Activated CD4-positive, alpha-beta memory T cell treated with anti-CD3 and anti-CD28 coated beads, Interleukin-2, amount 10 ng/mL, durations not matched to agents 7 days and 5 days (primary cell): ENCODE data around the gene AK9. TPM values are rescaled to one million over a fixed set of nuclear protein-coding genes. Genes with fewer than 3 reads are reported as not detected.
"Not testable (repeated sequence)": the region's sequence is repeated elsewhere in the genome, so short reads cannot be mapped to it uniquely, and the experiment has no call there.

Experiments
- CTCF ChIA-PET: fragments of 350-600 bp; sonication (Branson Sonifier 250); formaldehyde crosslinking; loops from one replicate; lab custom pipeline; 2021; ENCODE audit warnings: antibody characterized with exemption, inconsistent platforms; lab: Charles Lee
- POLR2A ChIA-PET: fragments of 350-600 bp; sonication (Branson Sonifier 250); formaldehyde crosslinking; loops from one replicate; lab custom pipeline; 2021; ENCODE audit warnings: antibody characterized with exemption; lab: Charles Lee
- DNase-seq: peaks from one replicate; pipeline ENCODE4 v3.0.0-alpha.2; 2020
- H3K27ac Mint-ChIP-seq: one replicate; pipeline ENCODE4 v1.8.0; 2021; ENCODE audit warnings: mild to moderate bottlenecking, mixed read lengths
- H3K27me3 Mint-ChIP-seq: one replicate; pipeline ENCODE4 v1.8.0; 2021; ENCODE audit warnings: mixed read lengths
- H3K36me3 Mint-ChIP-seq: one replicate; pipeline ENCODE4 v1.8.0; 2021; ENCODE audit warnings: low read depth, mixed read lengths
- H3K4me1 Mint-ChIP-seq: one replicate; pipeline ENCODE4 v1.8.0; 2021; ENCODE audit warnings: mixed read lengths
- H3K4me3 Mint-ChIP-seq: one replicate; pipeline ENCODE4 v1.8.0; 2021; ENCODE audit warnings: mild to moderate bottlenecking, mixed read lengths
- H3K9me3 Mint-ChIP-seq: one replicate; pipeline ENCODE4 v1.8.0; 2021; ENCODE audit warnings: mixed read lengths
- total RNA-seq, 2 experiments: library from RNA; stranded (reverse); gene quantifications; one replicate each; pipeline ENCODE4 v1.2.3, GENCODE V29; 2021

Gene AK9
- total RNA-seq = 1 to 10 TPM; 4.9 to 5.5 TPM

GRCh38 chr6:109690737-109691621 lies at the start of gene AK9, which contains the start of gene FIG4:
AK9 (minus strand) TSS chr6:109691202; CDS start chr6:109675745, 15,457 bp downstream.
FIG4 (plus strand) TSS chr6:109691296; CDS start chr6:109691436, 140 bp downstream.
- Mint-ChIP-seq H3K27me3 (peaks cover 7% of the 10 kb centered on the region), H3K4me3 (peak within 1 kb of the TSS; percentile 83), H3K4me1 (peaks cover 23% of the 10 kb centered on the region), H3K36me3 (peaks cover 4% of the 10 kb centered on the region), H3K27ac (peak within 1 kb of the TSS; percentile 72), H3K9me3 (no peaks in the 10 kb centered on the region)
- peak; percentile 92 for DNase-seq
- ChIA-PET POLR2A (interaction anchor here (0.8 to 2.0 kb wide), 6 partner anchors 10 to 1124 kb away, joined by 3 to 6 read pairs (median 4); partner anchors contain the start of genes CDK19 and MICAL1), CTCF (interaction anchor here (0.8 to 2.1 kb wide), 8 partner anchors 10 to 699 kb away, joined by 3 to 15 read pairs (median 4); partner anchors contain the start of gene CD164)

DNA sequence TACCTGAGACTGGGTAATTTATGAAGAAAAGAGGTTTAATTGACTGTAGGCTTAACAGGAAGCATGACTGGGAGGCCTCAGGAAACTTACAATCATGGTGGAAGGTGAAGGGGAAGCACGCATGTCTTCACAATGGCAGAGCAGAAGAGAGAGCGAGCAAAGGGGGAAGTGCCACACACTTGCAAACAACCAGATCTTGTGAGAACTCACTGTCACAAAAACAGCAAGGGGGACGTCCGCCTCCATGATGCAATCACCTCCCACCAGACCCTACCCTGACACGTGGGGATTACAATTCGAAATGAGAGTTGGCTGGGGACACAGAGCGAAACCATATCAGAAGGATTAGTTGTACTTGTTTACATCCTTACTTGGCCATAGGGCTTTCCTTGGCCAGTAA lies 49.8 kb upstream of the AK9 start:
- CTCF ChIA-PET = no interaction called here
- no peaks in the 10 kb centered on the region for H3K9me3 Mint-ChIP-seq
- no peak overlapping the region for H3K4me3 Mint-ChIP-seq
- peaks cover 13% of the 10 kb centered on the region for H3K36me3 Mint-ChIP-seq
- DNase-seq = no peak
- H3K4me1 Mint-ChIP-seq = no peaks in the 10 kb centered on the region
- no peaks in the 10 kb centered on the region for H3K27me3 Mint-ChIP-seq
- H3K27ac Mint-ChIP-seq = no peak overlapping the region
- POLR2A ChIA-PET = no interaction called here

DNA sequence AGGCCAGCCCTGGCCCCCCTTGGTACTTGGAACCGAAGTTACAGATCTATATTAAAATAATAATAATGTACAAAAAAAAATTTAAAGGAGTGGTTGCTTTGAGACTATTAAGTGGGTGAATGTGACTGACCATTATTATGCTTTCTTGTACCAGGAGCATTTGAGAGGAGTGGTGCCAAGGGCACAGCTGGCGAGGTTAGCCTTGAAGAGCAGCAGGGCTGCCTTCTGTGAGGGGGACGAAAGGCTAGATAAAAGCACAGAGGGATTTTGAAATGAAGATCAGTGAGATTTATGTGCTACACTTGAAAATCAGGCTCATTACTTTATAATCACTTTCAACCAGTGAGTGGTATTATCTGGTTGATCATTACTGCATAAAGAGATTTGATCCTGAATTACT lies 48.7 kb upstream of the AK9 start:
- H3K27me3 Mint-ChIP-seq = no peaks in the 10 kb centered on the region
- ChIA-PET POLR2A (no interaction called here), CTCF (no interaction called here)

GRCh38 chr6:109738667-109739066 lies 47.7 kb upstream of the AK9 start:
- H3K4me3 Mint-ChIP-seq = no peak overlapping the region
- ChIA-PET CTCF (no interaction called here), POLR2A (no interaction called here)
- no peak for DNase-seq
- no peaks in the 10 kb centered on the region for H3K9me3 Mint-ChIP-seq
- H3K4me1 Mint-ChIP-seq = no peaks in the 10 kb centered on the region
- H3K27me3 Mint-ChIP-seq = no peaks in the 10 kb centered on the region
- peaks cover 6% of the 10 kb centered on the region for H3K36me3 Mint-ChIP-seq
- no peak overlapping the region for H3K27ac Mint-ChIP-seq

More for the DNA sequence above, 48.7 kb upstream of the AK9 start:
- Mint-ChIP-seq H3K9me3 (no peaks in the 10 kb centered on the region), H3K4me1 (no peaks in the 10 kb centered on the region), H3K36me3 (peaks cover 12% of the 10 kb centered on the region), H3K27ac (no peak overlapping the region), H3K4me3 (no peak overlapping the region)
- no peak for DNase-seq

GRCh38 chr6:109738255-109738654 lies 47.3 kb upstream of the AK9 start:
- Mint-ChIP-seq H3K9me3 (no peaks in the 10 kb centered on the region), H3K36me3 (peaks cover 6% of the 10 kb centered on the region), H3K27me3 (no peaks in the 10 kb centered on the region), H3K4me1 (no peaks in the 10 kb centered on the region), H3K4me3 (no peak overlapping the region), H3K27ac (no peak overlapping the region)
- ChIA-PET POLR2A (no interaction called here), CTCF (no interaction called here)
- no peak for DNase-seq

DNA sequence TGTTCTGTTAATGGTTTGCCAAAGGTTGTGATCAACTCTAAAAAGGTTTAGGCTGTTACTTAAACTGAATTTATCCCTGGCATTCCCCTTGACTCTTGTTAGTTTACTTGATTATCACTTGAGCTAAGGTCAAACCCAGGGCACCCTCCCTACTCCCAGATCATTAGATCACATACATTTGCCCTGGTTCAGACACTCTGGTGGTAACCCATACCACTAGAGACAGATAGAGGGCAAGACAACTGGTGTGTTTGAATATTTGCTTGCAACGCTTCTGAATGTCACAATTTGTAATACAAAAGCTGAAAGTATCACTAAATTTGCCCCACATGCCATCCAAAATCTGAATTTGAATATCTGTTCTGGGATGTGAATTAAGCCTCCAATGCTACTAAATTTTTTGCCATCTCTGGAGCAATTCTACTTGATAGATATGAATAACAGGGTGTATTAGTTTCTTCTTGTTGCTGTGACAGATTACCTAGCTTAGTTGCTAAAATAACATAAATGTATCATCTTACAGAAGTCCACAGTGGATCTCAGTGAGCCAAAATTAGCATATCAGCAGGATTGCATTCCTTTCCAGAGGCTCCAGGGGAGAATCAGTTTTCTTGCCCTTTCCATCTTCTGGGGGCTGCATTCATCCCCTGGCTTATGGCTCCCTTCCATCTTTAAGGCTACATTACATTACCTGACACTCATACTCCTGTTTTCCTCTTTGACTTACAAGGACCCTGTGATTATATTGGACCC lies 45.4 kb upstream of the AK9 start:
- CTCF ChIA-PET = no interaction called here

DNA sequence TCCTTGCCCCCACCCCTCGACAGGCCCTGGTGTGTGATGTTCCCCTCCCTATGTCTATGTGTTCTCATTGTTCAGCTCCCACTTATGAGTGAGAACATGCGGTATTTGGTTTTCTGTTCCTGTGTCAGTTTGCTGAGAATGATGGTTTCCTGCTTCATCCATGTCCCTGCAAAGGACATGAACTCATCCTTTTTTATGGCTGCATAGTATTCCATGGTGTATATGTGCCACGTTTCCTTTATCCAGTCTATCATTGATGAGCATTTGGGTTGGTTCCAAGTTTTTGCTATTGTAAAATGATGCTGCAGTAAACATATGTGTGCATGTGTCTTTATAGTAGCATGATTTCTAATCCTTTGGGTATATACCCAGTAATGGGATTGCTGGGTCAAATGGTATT lies 34.2 kb upstream of the AK9 start:
- H3K4me3 Mint-ChIP-seq, H3K4me1 Mint-ChIP-seq, H3K27ac Mint-ChIP-seq, DNase-seq, CTCF ChIA-PET, POLR2A ChIA-PET, H3K27me3 Mint-ChIP-seq, H3K9me3 Mint-ChIP-seq: not testable (repeated sequence)
- H3K36me3 Mint-ChIP-seq = peaks cover 11% of the 10 kb centered on the region

More for the DNA sequence above, 45.4 kb upstream of the AK9 start:
- POLR2A ChIA-PET = no interaction called here
- no peak for DNase-seq
- Mint-ChIP-seq H3K4me3 (no peak overlapping the region), H3K4me1 (no peaks in the 10 kb centered on the region), H3K36me3 (peaks cover 6% of the 10 kb centered on the region), H3K9me3 (no peaks in the 10 kb centered on the region), H3K27me3 (no peaks in the 10 kb centered on the region), H3K27ac (no peak overlapping the region)

DNA sequence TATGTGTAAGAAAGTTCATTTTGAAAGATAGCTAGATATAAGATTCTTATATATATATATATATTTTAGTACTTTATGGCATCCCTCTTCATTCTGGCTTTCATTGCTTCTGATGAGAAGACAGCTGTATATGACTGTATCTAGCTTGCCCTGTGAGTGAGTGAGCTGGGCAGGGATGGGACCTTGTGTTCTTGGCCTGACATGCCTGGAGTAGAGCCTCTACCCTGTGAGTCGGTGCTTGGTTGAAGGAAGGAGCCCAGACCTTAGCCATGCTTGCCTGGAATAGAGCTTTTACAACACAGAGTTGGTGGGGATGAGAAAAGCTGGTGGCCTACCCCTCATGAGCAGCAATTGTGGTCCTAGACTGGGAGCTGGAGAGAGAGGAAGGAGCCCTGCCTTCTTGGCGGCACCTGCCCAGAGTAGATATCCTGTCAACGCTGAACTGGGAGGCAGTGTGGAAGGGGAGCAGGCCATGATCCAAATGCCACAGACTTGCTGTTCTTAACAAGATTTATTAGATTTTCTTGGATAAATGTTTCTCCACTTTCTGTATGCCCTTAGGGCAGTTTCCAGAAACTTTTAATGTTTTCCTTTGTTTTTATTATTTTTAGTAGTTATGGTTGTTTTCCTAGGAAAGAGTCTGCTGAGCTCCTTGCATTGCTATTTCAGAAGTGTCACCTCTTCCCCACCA lies 31.7 kb upstream of the AK9 start:
- Mint-ChIP-seq H3K4me1 (no peaks in the 10 kb centered on the region), H3K27ac (no peak overlapping the region), H3K4me3 (no peak overlapping the region), H3K27me3 (no peaks in the 10 kb centered on the region), H3K36me3 (peaks cover 11% of the 10 kb centered on the region), H3K9me3 (peaks cover 4% of the 10 kb centered on the region)
- CTCF ChIA-PET = no interaction called here
- DNase-seq = no peak
- POLR2A ChIA-PET = no interaction called here

DNA sequence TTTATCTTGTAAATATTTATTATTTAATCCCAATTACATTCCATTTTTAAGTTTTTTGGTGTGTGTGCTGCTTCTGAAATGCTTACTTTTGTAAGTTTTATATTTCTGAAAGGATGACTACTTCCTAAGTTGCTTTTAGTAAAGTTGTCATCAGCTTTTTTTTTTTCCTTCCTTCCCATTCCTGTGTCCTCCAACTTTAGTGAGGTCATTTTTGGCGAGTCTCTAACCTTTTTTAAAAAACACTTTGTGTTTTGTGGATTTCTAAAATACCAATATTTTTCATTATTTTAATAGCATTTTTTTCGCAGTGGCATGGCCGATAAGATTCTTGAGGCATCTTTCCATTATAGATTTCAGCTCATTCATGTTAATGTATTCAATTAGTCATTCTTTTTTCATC lies 31.0 kb upstream of the AK9 start:
- ChIA-PET CTCF (no interaction called here), POLR2A (no interaction called here)
- Mint-ChIP-seq H3K4me3 (no peak overlapping the region), H3K4me1 (no peaks in the 10 kb centered on the region), H3K27ac (no peak overlapping the region), H3K36me3 (peaks cover 11% of the 10 kb centered on the region), H3K27me3 (no peaks in the 10 kb centered on the region), H3K9me3 (peaks cover 4% of the 10 kb centered on the region)
- no peak for DNase-seq

- H3K27ac Mint-ChIP-seq = no peak overlapping the region
- ChIA-PET POLR2A (no interaction called here), CTCF (interaction anchor here (1.4 kb wide), 2 partner anchors 15 to 320 kb away, joined by 3 to 4 read pairs; no protein-coding TSS in a partner anchor)
- no peak for DNase-seq
- no peaks in the 10 kb centered on the region for H3K4me1 Mint-ChIP-seq
- H3K4me3 Mint-ChIP-seq = no peak overlapping the region
- H3K9me3 Mint-ChIP-seq = peaks cover 4% of the 10 kb centered on the region
- H3K27me3 Mint-ChIP-seq = no peaks in the 10 kb centered on the region
- peaks cover 6% of the 10 kb centered on the region for H3K36me3 Mint-ChIP-seq
Measured at GRCh38 chr6:109720311-109720710, 29.3 kb upstream of the AK9 start.

DNA sequence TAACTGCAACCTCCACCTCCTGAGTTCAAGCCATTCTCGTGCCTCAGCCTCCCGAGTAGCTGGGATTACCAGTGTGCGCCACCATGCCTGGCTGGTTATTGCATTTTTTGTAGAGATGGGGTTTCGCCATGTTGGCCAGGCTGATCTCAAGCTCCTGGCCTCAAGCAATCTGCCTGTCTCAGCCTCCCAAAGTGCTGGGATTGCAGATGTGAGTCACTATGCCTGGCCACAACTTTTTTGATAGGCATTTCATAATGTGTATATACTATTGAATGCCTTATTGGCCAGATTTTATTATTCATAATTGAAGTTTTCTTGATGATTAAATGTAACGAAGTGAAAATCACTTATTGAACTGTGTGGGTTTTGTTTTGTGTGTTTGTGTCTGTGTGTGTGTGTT lies 28.0 kb upstream of the AK9 start:
- ChIA-PET CTCF (interaction anchor here (1.4 kb wide), 2 partner anchors 14 to 321 kb away, joined by 3 to 4 read pairs; no protein-coding TSS in a partner anchor), POLR2A (no interaction called here)
- Mint-ChIP-seq H3K9me3 (no peaks in the 10 kb centered on the region), H3K4me1 (no peaks in the 10 kb centered on the region), H3K27me3 (no peaks in the 10 kb centered on the region), H3K4me3 (no peak overlapping the region), H3K27ac (no peak overlapping the region), H3K36me3 (peaks cover 3% of the 10 kb centered on the region)
- no peak for DNase-seq

GRCh38 chr6:109717971-109718370 lies 27.0 kb upstream of the AK9 start:
- no peaks in the 10 kb centered on the region for H3K27me3 Mint-ChIP-seq

More at GRCh38 chr6:109717971-109718370, 27.0 kb upstream of the AK9 start:
- Mint-ChIP-seq H3K36me3 (no peaks in the 10 kb centered on the region), H3K27ac (no peak overlapping the region), H3K4me1 (no peaks in the 10 kb centered on the region), H3K9me3 (no peaks in the 10 kb centered on the region), H3K4me3 (no peak overlapping the region)
- ChIA-PET POLR2A (no interaction called here), CTCF (interaction anchor here (1.3 kb wide), 1 partner anchor 13 kb away, joined by 7 read pairs; no protein-coding TSS in a partner anchor)
- no peak for DNase-seq
